A673 (cell line): ENCODE data around the gene CELF3. TPM values are rescaled to one million over a fixed set of nuclear protein-coding genes. Genes with fewer than 3 reads are reported as not detected.
"Not testable (repeated sequence)": the region's sequence is repeated elsewhere in the genome, so short reads cannot be mapped to it uniquely, and the experiment has no call there.

Source experiments
- BruUV-seq: library from RNA; stranded (reverse); fragments of 400-500 nt; replicated peaks from 2 replicates; lab custom pipeline; 2021; lab: Mats Ljungman, UMichigan
- CTCF ChIA-PET: fragments of 300-600 bp; sonication (Branson Sonifier 250); formaldehyde crosslinking; loops from one replicate; lab custom pipeline; 2022; ENCODE audit warnings: antibody characterized with exemption; lab: Charles Lee
- POLR2A ChIA-PET: fragments of 300-600 bp; sonication (Branson Sonifier 250); formaldehyde crosslinking; loops from one replicate; lab custom pipeline; 2022; ENCODE audit warnings: antibody characterized with exemption; ENCODE audit not compliant: low non-redundant PET; lab: Charles Lee
- DNase-seq: peaks from one replicate; pipeline ENCODE4 v3.0.0-alpha.2; 2015; ENCODE audit warnings: low spot score
- H3K27ac ChIP-seq: fragments of 200-600 bp; sonication (generic); 2 replicates; pipeline ENCODE4 v1.5.1; 2016; ENCODE audit warnings: mixed run types, low read depth, mild to moderate bottlenecking, mixed read lengths, antibody characterized with exemption, low read length; ENCODE audit not compliant: poor library complexity, severe bottlenecking
- H3K27me3 ChIP-seq: fragments of 200-600 bp; sonication (generic); replicated peaks from 2 replicates; pipeline ENCODE4 v1.6.1; 2017; ENCODE audit warnings: mixed run types, low read depth, mild to moderate bottlenecking, mixed read lengths, antibody characterized with exemption, low read length; ENCODE audit not compliant: insufficient read depth, poor library complexity
- H3K36me3 ChIP-seq: fragments of 200-600 bp; sonication (generic); 2 replicates; pipeline ENCODE4 v1.6.1; 2016; ENCODE audit warnings: mixed run types, mild to moderate bottlenecking, mixed read lengths, antibody characterized with exemption, low read length; ENCODE audit not compliant: insufficient read depth, poor library complexity, severe bottlenecking
- H3K4me1 ChIP-seq: fragments of 200-600 bp; sonication (generic); 2 replicates; pipeline ENCODE4 v1.6.1; 2017; ENCODE audit warnings: mixed run types, mild to moderate bottlenecking, mixed read lengths, antibody characterized with exemption, low read length; ENCODE audit not compliant: insufficient read depth, poor library complexity, severe bottlenecking
- H3K4me3 ChIP-seq: fragments of 200-600 bp; sonication (generic); 2 replicates; pipeline ENCODE4 v1.5.1; 2016; ENCODE audit warnings: low read depth, mixed run types, mild to moderate bottlenecking, mixed read lengths, low read length; ENCODE audit not compliant: poor library complexity, severe bottlenecking
- H3K9me3 ChIP-seq: fragments of 200-600 bp; sonication (generic); 2 replicates; pipeline ENCODE4 v1.6.1; 2016; ENCODE audit warnings: mixed run types, low read depth, mild to moderate bottlenecking, mixed read lengths, antibody characterized with exemption, low read length; ENCODE audit not compliant: poor library complexity, severe bottlenecking
- EZH2 ChIP-seq: fragments of 200-600 bp; sonication (generic); IDR thresholded peaks from 2 replicates; pipeline ENCODE4 v1.6.1; 2017; ENCODE audit warnings: borderline replicate concordance, low read depth, mild to moderate bottlenecking, mixed read lengths, antibody characterized with exemption, low read length; ENCODE audit not compliant: poor library complexity, severe bottlenecking
- intact Hi-C: fragments of 100-400 bp; cut with micrococcal nuclease; formaldehyde crosslinking; loops from one replicate; pipeline ENCODE4 v1.10.0; 2022; ENCODE audit not compliant: unreplicated experiment
- total RNA-seq: library from RNA; stranded (reverse); gene quantifications from 2 replicates; pipeline ENCODE4 v1.2.3, GENCODE V29; 2021
- TF ChIP-seq, protein P1 (sequence below): fragments of 300-800, 200-600 bp; sonication (generic); conservative IDR thresholded peaks from 2 replicates; pipeline ENCODE4 v1.5.1; 2017; ENCODE audit warnings: low read depth, mild to moderate bottlenecking, antibody characterized with exemption, low read length, moderate library complexity, mixed read lengths

CELF3 gene
- total RNA-seq, 1 experiment from 2014 or later = not detected

DNA sequence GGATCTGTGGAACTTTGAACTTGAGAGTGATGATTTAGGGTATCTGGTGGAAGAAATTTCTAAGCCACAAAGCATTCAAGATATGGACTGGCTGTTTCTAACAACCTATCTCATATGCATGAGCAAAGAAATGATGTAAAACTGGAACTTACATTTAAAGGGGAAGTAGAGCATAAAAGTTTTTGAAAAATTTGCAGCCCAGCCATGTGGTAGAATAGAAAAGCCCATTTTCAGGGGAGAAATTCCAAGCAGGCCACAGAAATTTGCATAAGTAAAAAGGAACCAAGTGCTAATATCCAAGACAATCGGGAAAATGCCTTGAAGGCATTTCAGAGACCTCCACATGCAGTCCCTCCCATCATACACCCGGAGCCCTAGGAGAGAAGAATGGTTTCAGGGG is 20.4 kb upstream of the CELF3 start:
- DNase-seq = no peak
- Histone ChIP-seq H3K9me3 (peaks cover 7% of the 10 kb centered on the region), H3K27me3 (peaks cover 13% of the 10 kb centered on the region), H3K36me3 (no peaks in the 10 kb centered on the region), H3K4me3 (no peak overlapping the region), H3K4me1 (no peaks in the 10 kb centered on the region), H3K27ac (no peak overlapping the region)
- POLR2A ChIA-PET = no interaction called here
- intact Hi-C loops = loop anchor here (5.0 kb wide), 1 partner anchor 145 kb away; no protein-coding TSS in a partner anchor
- TF ChIP-seq EZH2 = no peak
- TF ChIP-seq, protein P1, sequence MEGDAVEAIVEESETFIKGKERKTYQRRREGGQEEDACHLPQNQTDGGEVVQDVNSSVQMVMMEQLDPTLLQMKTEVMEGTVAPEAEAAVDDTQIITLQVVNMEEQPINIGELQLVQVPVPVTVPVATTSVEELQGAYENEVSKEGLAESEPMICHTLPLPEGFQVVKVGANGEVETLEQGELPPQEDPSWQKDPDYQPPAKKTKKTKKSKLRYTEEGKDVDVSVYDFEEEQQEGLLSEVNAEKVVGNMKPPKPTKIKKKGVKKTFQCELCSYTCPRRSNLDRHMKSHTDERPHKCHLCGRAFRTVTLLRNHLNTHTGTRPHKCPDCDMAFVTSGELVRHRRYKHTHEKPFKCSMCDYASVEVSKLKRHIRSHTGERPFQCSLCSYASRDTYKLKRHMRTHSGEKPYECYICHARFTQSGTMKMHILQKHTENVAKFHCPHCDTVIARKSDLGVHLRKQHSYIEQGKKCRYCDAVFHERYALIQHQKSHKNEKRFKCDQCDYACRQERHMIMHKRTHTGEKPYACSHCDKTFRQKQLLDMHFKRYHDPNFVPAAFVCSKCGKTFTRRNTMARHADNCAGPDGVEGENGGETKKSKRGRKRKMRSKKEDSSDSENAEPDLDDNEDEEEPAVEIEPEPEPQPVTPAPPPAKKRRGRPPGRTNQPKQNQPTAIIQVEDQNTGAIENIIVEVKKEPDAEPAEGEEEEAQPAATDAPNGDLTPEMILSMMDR = no peak
- CTCF ChIA-PET = no interaction called here
- no TSS peak for BruUV-seq

- intact Hi-C loops = loop anchor here (2.0 kb wide), 3 partner anchors 199 to 433 kb away; no protein-coding TSS in a partner anchor
- H3K36me3 ChIP-seq, BruUV-seq, POLR2A ChIA-PET, H3K27me3 ChIP-seq, H3K27ac ChIP-seq, H3K4me1 ChIP-seq, H3K9me3 ChIP-seq, DNase-seq, H3K4me3 ChIP-seq: not testable (repeated sequence)
- CTCF ChIA-PET = interaction anchor here (0.9 kb wide), 1 partner anchor 433 kb away, joined by 3 read pairs; no protein-coding TSS in a partner anchor
These were observed 17.4 kb upstream of the CELF3 start for GRCh38 chr1:151733995-151734394.

GRCh38 chr1:151733126-151733525 is 16.5 kb upstream of the CELF3 start:
- intact Hi-C loops = no loop called here
- no TSS peak for BruUV-seq
- Histone ChIP-seq H3K27ac (no peak overlapping the region), H3K4me3 (no peak overlapping the region), H3K9me3 (peaks cover 7% of the 10 kb centered on the region), H3K27me3 (peaks cover 17% of the 10 kb centered on the region), H3K36me3 (no peaks in the 10 kb centered on the region), H3K4me1 (no peaks in the 10 kb centered on the region)
- POLR2A ChIA-PET = no interaction called here
- CTCF ChIA-PET = no interaction called here
- DNase-seq = no peak
- no peak for TF ChIP-seq EZH2
- TF ChIP-seq, protein P1 = no peak

- intact Hi-C loops = no loop called here
- POLR2A ChIA-PET = no interaction called here
- TF ChIP-seq, protein P1 = no peak
- TF ChIP-seq EZH2 = no peak
- CTCF ChIA-PET = no interaction called here
- no peak for DNase-seq
- peaks cover 44% of the 10 kb centered on the region for H3K27me3 ChIP-seq
- H3K27ac ChIP-seq = no peak overlapping the region
- BruUV-seq = no TSS peak
- no peaks in the 10 kb centered on the region for H3K9me3 ChIP-seq
- H3K36me3 ChIP-seq = no peaks in the 10 kb centered on the region
- no peaks in the 10 kb centered on the region for H3K4me1 ChIP-seq
- no peak overlapping the region for H3K4me3 ChIP-seq
These were observed 13.3 kb upstream of the CELF3 start for GRCh38 chr1:151729966-151730291.
